ENCODE measurements around the gene TSPAN13. TPM values are rescaled to one million over a fixed set of nuclear protein-coding genes. Genes with fewer than 3 reads are reported as not detected.
A peak's percentile ranks its signal among the peaks of the same experiment; 100 is the strongest.

Gene TSPAN13
- total and polyA plus RNA-seq, 7 donors: 4.8 to 16.2 (median 8.9) TPM

- no peak for ATAC-seq
- Histone ChIP-seq H3K4me3 (no peak overlapping the region), H3K27ac (no peak overlapping the region), H3K36me3 (ENCODE audit: insufficient read depth in 1 of 2, low read depth in 1 of 2) (no peaks in the 10 kb centered on the region), H3K9me3 (no peaks in the 10 kb centered on the region), H3K4me1 (no peaks in the 10 kb centered on the region), H3K27me3 (ENCODE audit: insufficient read depth in 3 of 3, low read length in 2 of 3) (no peaks in the 10 kb centered on the region)
- no peak for TF ChIP-seq CTCF (IDR thresholded peaks at IDR 0.05)
- intact Hi-C loops (cut with DNase I): no loop called here
- DNase-seq: no peak
- 88 to 93% (median 89%) methylated on average over 5 of the region's 5 CpGs for WGBS, 3 donors
These were observed 15.4 kb upstream of the TSPAN13 start for GRCh38 chr7:16738011-16738688.

- Histone ChIP-seq H3K36me3 (ENCODE audit: insufficient read depth in 1 of 2, low read depth in 1 of 2) (no peaks in the 10 kb centered on the region), H3K27me3 (ENCODE audit: insufficient read depth in 3 of 3, low read length in 2 of 3) (no peaks in the 10 kb centered on the region), H3K4me1 (no peaks in the 10 kb centered on the region), H3K27ac (no peak overlapping the region), H3K4me3 (no peak overlapping the region), H3K9me3 (no peaks in the 10 kb centered on the region)
- peak in 3 of 4 donors; percentile 54 to 75 (median 64) for ATAC-seq
- intact Hi-C loops (cut with DNase I): no loop called here
- DNase-seq: no peak
- TF ChIP-seq CTCF (IDR thresholded peaks at IDR 0.05): no peak
- WGBS, 3 donors: 46 to 57% (median 50%) methylated on average over 6 of the region's 6 CpGs
These were observed 13.5 kb upstream of the TSPAN13 start for GRCh38 chr7:16739863-16740622.

- ATAC-seq (no peak), DNase-seq (no peak)
- no peaks in the 10 kb centered on the region for H3K9me3 ChIP-seq
- H3K27ac ChIP-seq: no peak overlapping the region
- no peaks in the 10 kb centered on the region for H3K4me1 ChIP-seq
- intact Hi-C loops (cut with DNase I): no loop called here
- H3K36me3 ChIP-seq (ENCODE audit: insufficient read depth in 1 of 2, low read depth in 1 of 2): no peaks in the 10 kb centered on the region
- no peaks in the 10 kb centered on the region for H3K27me3 ChIP-seq (ENCODE audit: insufficient read depth in 3 of 3, low read length in 2 of 3)
- WGBS, 3 donors: 76 to 84% (median 79%) methylated on average over 3 of the region's 3 CpGs
- TF ChIP-seq CTCF (IDR thresholded peaks at IDR 0.05): no peak
- H3K4me3 ChIP-seq: no peak overlapping the region
These were observed 13.0 kb upstream of the TSPAN13 start for GRCh38 chr7:16740623-16740953.

GRCh38 chr7:16740996-16741395 lies 12.6 kb upstream of the TSPAN13 start:
- no peak for DNase-seq
- intact Hi-C loops (cut with DNase I): no loop called here
- no peak for TF ChIP-seq CTCF (IDR thresholded peaks at IDR 0.05)
- H3K9me3 ChIP-seq: no peaks in the 10 kb centered on the region
- H3K27ac ChIP-seq: no peak overlapping the region
- 94 to 100% (median 94%) methylated on average over 1 of the region's 1 CpG for WGBS, 3 donors
- H3K36me3 ChIP-seq (ENCODE audit: insufficient read depth in 1 of 2, low read depth in 1 of 2): no peaks in the 10 kb centered on the region
- no peak for ATAC-seq
- no peak overlapping the region for H3K4me3 ChIP-seq
- H3K4me1 ChIP-seq: no peaks in the 10 kb centered on the region
- no peaks in the 10 kb centered on the region for H3K27me3 ChIP-seq (ENCODE audit: insufficient read depth in 3 of 3, low read length in 2 of 3)

Data from psoas muscle (tissue), 8 donors.